Testis (tissue), 3 donors: ENCODE measurements around the gene TNFAIP8L1. TPM values are rescaled to one million over a fixed set of nuclear protein-coding genes. Genes with fewer than 3 reads are reported as not detected.

Experiments
- DNase-seq: peaks from one replicate; pipeline ENCODE4 v3.0.0-alpha.2; 2019
- H3K27ac ChIP-seq, 2 donors: fragments of 200-600 bp; sonication (generic); one replicate each; pipeline ENCODE4 v1.5.1; 2019
- H3K27me3 ChIP-seq: fragments of 200-600 bp; sonication (generic); one replicate; pipeline ENCODE4 v1.5.1; 2019
- H3K36me3 ChIP-seq: fragments of 200-600 bp; sonication (generic); one replicate; pipeline ENCODE4 v1.5.1; 2017; ENCODE audit warnings: low read depth; ENCODE audit errors: missing control alignments
- H3K4me1 ChIP-seq: fragments of 200-600 bp; sonication (generic); one replicate; pipeline ENCODE4 v1.5.1; 2019
- H3K4me3 ChIP-seq, 2 donors: fragments of 200-600 bp; sonication (generic); one replicate each; pipeline ENCODE4 v1.5.1; 2017 to 2019
- H3K9me3 ChIP-seq: fragments of 200-600 bp; sonication (generic); one replicate; pipeline ENCODE4 v1.5.1; 2017
- POLR2A ChIP-seq: fragments of 450-650 bp; IDR thresholded peaks from one replicate; pipeline ENCODE4 v1.6.1; 2017; ENCODE audit warnings: antibody characterized with exemption, mild to moderate bottlenecking, moderate library complexity
- WGBS, 2 donors: methylation state at CpG; one replicate each; pipeline ENCODE4 v1.1.5; 2018; 5-methylcytosine and 5-hydroxymethylcytosine counted together
- intact Hi-C: fragments of 100-400 bp; cut with DNase I; formaldehyde crosslinking; loops from one replicate; pipeline ENCODE4 v1.15.1; 2023; ENCODE audit warnings: low total_unique reads
- polyA plus RNA-seq: library from polyadenylated mRNA; stranded (reverse); fragments of 350-450 nt; fragmentation: Illumina TruSeq; extraction: RNeasy Lipid Tissue Mini Kit (QIAGEN cat#74804); gene quantifications from one replicate; pipeline ENCODE4 v1.2.3, GENCODE V29; 2014; ENCODE audit warnings: low read depth, low replicate concordance; ENCODE audit not compliant: insufficient read depth
- total RNA-seq, 2 donors: library from RNA; depleted of rRNA; stranded (reverse); fragments of >200 nt; gene quantifications; one replicate each; pipeline ENCODE4 v1.2.3, GENCODE V29; 2016
- TF ChIP-seq, protein P1 (sequence below), 3 experiments: fragments of 450-650 bp in 2 of 3; fragments of 200-600 bp in 1 of 3; sonication (generic) in 1 of 3; IDR thresholded peaks; one replicate each; pipeline ENCODE4 v1.5.1; 2016 to 2019; ENCODE audit warnings: antibody characterized with exemption in 3 of 3, mild to moderate bottlenecking in 2 of 3, moderate library complexity in 1 of 3

The TNFAIP8L1 gene
- total and polyA plus RNA-seq, 3 donors from 2014 or later: 9.7 to 15.9 (median 13.4) TPM

DNA sequence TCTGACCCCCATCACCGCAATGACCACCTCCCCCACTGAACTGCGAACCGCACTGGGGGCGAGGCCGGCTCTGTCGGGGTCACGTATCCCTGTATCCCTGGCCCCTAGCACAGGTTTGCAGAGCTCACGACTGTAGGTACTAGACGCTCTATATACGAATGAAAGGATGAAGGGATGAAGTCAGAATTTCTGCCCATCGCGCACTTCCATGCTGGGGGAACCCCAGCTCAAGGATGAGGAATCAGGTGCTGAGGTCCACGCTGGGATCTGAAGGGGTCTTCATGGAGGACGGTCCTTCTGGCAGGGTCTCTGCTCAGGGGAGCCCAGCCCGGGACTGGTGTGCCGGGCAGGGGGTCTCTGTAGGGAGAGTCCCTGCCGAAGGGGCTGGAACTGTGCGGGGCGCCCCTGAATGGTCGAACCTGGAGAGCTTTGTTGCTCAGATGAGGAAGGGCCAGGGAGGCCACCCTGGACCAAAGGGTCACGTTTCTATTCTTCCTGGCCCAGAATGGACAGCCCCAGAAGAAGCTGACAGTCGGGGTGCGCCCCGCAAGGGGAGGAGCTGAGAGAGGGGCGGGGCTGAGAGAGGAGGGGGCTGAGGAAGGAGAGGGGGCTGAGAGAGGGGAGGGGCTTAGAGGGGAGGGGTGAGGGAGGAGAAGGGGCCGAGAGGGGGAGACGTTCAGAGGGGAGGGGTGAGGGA is 41.9 kb upstream of the TNFAIP8L1 start:
- Histone ChIP-seq H3K36me3 (no peaks in the 10 kb centered on the region), H3K4me1 (no peaks in the 10 kb centered on the region), H3K9me3 (no peaks in the 10 kb centered on the region), H3K4me3 (no peak overlapping the region), H3K27ac (no peak overlapping the region), H3K27me3 (no peaks in the 10 kb centered on the region)
- WGBS, 2 donors: 3 to 7% methylated on average over 14 to 27 of the region's 27 CpGs
- no peak for DNase-seq
- intact Hi-C loops: no loop called here
- TF ChIP-seq, protein P1, sequence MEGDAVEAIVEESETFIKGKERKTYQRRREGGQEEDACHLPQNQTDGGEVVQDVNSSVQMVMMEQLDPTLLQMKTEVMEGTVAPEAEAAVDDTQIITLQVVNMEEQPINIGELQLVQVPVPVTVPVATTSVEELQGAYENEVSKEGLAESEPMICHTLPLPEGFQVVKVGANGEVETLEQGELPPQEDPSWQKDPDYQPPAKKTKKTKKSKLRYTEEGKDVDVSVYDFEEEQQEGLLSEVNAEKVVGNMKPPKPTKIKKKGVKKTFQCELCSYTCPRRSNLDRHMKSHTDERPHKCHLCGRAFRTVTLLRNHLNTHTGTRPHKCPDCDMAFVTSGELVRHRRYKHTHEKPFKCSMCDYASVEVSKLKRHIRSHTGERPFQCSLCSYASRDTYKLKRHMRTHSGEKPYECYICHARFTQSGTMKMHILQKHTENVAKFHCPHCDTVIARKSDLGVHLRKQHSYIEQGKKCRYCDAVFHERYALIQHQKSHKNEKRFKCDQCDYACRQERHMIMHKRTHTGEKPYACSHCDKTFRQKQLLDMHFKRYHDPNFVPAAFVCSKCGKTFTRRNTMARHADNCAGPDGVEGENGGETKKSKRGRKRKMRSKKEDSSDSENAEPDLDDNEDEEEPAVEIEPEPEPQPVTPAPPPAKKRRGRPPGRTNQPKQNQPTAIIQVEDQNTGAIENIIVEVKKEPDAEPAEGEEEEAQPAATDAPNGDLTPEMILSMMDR (IDR thresholded peaks at IDR 0.05): no peak
- TF ChIP-seq POLR2A: no peak

DNA sequence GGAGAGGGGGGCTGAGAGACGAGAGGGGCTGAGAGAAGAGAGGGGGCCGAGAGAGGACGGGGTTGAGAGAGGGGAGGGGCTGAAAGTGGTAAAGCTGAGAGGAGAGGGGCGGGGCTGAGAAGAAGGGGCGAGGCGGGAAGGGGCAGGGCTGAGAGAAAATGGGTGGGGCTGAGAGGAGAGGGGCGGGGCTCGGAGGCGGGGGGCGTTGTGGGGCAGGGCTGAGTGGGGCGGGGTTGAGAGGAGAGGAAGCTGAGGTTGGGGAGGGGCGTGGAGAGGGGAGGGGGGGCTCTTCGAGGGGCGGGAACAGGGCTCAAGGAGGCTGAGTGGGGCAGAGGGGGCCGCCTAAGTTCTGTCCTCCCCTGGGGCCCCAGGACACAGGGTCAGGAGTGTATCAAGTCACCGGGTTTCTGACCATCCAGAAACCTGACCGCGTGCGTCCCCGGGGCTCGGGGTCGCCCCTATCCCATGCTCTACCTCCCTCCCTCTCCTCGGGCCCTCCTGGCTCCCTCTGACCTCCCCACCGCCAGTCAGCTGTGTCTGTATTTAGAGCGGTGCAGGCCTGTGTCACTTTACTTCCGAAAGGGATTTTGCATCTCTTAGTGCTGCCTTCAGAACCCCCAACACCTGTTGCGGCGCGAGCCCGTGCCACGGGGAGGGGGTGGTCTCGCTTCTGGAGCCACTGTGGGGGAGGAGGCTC is 41.2 kb upstream of the TNFAIP8L1 start:
- peak overlapping the region in 1 of 2 donors; percentile 21 for H3K4me3 ChIP-seq
- H3K27me3 ChIP-seq: no peaks in the 10 kb centered on the region
- H3K36me3 ChIP-seq: no peaks in the 10 kb centered on the region
- no peaks in the 10 kb centered on the region for H3K4me1 ChIP-seq
- TF ChIP-seq POLR2A: no peak
- TF ChIP-seq, protein P1 (IDR thresholded peaks at IDR 0.05): no peak
- WGBS, 2 donors: 2% methylated on average over 31 of the region's 32 CpGs
- DNase-seq: peak; percentile 44
- H3K9me3 ChIP-seq: no peaks in the 10 kb centered on the region
- no peak overlapping the region for H3K27ac ChIP-seq
- intact Hi-C loops: no loop called here

DNA sequence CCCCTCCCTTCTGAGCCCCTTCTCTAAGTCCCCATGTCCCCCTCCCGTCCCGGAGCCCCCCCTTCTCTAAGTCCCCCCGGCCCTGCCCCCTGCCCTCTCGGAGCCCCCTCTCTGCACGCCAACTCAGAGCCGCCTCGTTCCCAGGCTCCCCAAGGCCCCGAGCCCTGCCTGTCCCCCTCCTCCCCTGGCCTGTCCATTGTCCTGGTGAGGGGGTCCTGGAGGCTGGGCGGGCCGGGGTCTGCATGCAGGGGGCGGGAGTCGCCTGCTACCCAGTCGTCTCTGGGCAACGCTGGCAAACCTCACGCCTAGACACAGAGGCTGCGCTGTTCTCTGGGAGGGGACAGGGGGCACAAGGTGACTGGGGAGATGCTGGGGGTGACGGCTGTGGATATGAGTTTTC is 40.6 kb upstream of the TNFAIP8L1 start:
- intact Hi-C loops: no loop called here

DNA sequence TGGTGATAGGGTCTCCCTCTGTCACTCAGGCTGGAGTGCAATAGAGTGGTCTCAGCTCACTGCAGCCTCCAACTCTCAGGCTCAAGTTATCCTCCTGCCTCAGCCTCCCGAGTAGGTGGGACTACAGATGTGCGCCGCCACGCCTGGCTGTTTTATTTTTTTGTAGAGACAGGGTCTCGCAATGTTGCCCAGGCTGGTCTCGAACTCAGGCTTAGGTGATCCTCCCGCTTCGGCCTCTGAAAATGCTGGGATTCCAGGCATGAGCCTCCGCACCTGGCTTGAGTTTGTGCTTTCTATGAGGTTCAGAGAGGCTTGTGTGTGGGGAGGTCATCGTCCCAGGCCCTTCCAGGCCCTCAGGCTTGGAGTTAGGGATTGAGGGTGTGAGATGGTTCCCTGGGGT is 39.2 kb upstream of the TNFAIP8L1 start:
- intact Hi-C loops: no loop called here
- TF ChIP-seq POLR2A: no peak
- TF ChIP-seq, protein P1 (IDR thresholded peaks at IDR 0.05): no peak
- Histone ChIP-seq H3K4me3 (no peak overlapping the region), H3K9me3 (no peaks in the 10 kb centered on the region), H3K27me3 (no peaks in the 10 kb centered on the region), H3K27ac (no peak overlapping the region), H3K4me1 (no peaks in the 10 kb centered on the region), H3K36me3 (no peaks in the 10 kb centered on the region)
- WGBS, 2 donors: 91 to 93% methylated on average over 9 to 10 of the region's 10 CpGs
- no peak for DNase-seq

More for the DNA sequence above, 40.6 kb upstream of the TNFAIP8L1 start:
- no peak for DNase-seq
- no peak for TF ChIP-seq POLR2A
- TF ChIP-seq, protein P1 (IDR thresholded peaks at IDR 0.05): no peak
- no peaks in the 10 kb centered on the region for H3K27me3 ChIP-seq
- no peaks in the 10 kb centered on the region for H3K9me3 ChIP-seq
- H3K4me1 ChIP-seq: no peaks in the 10 kb centered on the region
- peak overlapping the region in 1 of 2 donors; percentile 21 for H3K4me3 ChIP-seq
- 0 to 10% methylated on average over 8 to 17 of the region's 17 CpGs for WGBS, 2 donors
- no peak overlapping the region for H3K27ac ChIP-seq
- no peaks in the 10 kb centered on the region for H3K36me3 ChIP-seq
